ENCODE results near the gene USP48.

- TF ChIP-seq EP300 (IDR thresholded peaks at IDR 0.05; ENCODE audit: borderline replicate concordance) (no peak), CEBPB (IDR thresholded peaks at IDR 0.05) (no peak), NFIC (IDR thresholded peaks at IDR 0.05) (no peak), YY1 (IDR thresholded peaks at IDR 0.05; ENCODE audit: low read depth) (no peak), RAD21 (IDR thresholded peaks at IDR 0.05; ENCODE audit: low read depth) (no peak), TAF1 (IDR thresholded peaks at IDR 0.05; ENCODE audit: low read depth) (no peak)
- TF ChIP-seq, protein P1, sequence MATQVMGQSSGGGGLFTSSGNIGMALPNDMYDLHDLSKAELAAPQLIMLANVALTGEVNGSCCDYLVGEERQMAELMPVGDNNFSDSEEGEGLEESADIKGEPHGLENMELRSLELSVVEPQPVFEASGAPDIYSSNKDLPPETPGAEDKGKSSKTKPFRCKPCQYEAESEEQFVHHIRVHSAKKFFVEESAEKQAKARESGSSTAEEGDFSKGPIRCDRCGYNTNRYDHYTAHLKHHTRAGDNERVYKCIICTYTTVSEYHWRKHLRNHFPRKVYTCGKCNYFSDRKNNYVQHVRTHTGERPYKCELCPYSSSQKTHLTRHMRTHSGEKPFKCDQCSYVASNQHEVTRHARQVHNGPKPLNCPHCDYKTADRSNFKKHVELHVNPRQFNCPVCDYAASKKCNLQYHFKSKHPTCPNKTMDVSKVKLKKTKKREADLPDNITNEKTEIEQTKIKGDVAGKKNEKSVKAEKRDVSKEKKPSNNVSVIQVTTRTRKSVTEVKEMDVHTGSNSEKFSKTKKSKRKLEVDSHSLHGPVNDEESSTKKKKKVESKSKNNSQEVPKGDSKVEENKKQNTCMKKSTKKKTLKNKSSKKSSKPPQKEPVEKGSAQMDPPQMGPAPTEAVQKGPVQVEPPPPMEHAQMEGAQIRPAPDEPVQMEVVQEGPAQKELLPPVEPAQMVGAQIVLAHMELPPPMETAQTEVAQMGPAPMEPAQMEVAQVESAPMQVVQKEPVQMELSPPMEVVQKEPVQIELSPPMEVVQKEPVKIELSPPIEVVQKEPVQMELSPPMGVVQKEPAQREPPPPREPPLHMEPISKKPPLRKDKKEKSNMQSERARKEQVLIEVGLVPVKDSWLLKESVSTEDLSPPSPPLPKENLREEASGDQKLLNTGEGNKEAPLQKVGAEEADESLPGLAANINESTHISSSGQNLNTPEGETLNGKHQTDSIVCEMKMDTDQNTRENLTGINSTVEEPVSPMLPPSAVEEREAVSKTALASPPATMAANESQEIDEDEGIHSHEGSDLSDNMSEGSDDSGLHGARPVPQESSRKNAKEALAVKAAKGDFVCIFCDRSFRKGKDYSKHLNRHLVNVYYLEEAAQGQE (IDR thresholded peaks at IDR 0.05; ENCODE audit: low read depth), result no peak
- TF ChIP-seq, protein P2, sequence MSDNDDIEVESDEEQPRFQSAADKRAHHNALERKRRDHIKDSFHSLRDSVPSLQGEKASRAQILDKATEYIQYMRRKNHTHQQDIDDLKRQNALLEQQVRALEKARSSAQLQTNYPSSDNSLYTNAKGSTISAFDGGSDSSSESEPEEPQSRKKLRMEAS (IDR thresholded peaks at IDR 0.05), result no peak
Measured at GRCh38 chr1:21641076-21641475, 141.9 kb downstream of the USP48 start.

Measured in Ishikawa (cell line).